Measurements from ENCODE around the gene CAPN7. TPM values are rescaled to one million over a fixed set of nuclear protein-coding genes. Genes with fewer than 3 reads are reported as not detected.

The CAPN7 gene
- total and polyA plus RNA-seq, 7 donors, result 12.5 to 70.8 (median 52.8) TPM

DNA sequence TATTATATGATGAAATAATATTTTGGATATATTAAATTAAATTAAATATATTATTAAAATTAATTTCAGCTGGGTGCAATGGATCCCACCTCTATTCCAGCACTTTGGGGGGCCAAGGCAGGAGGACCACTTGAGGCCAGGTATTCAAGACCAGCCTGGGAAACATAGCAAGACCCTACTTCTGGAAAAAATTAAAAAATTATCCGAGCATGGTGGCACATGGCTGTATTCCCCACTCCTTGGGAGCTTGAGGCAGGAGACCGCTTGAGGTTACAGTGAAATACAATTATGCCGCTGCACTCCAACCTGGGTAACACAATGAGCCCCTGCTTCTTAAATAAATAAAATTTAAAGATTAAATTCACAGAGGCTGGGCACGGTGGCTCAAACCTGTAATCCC is 65.0 kb downstream of the CAPN7 start:
- TF ChIP-seq POLR2AphosphoS5 (IDR thresholded peaks at IDR 0.05) (no peak), POLR2A (IDR thresholded peaks at IDR 0.05) (no peak), EP300 (IDR thresholded peaks at IDR 0.05) (no peak)
- TF ChIP-seq, protein P1, sequence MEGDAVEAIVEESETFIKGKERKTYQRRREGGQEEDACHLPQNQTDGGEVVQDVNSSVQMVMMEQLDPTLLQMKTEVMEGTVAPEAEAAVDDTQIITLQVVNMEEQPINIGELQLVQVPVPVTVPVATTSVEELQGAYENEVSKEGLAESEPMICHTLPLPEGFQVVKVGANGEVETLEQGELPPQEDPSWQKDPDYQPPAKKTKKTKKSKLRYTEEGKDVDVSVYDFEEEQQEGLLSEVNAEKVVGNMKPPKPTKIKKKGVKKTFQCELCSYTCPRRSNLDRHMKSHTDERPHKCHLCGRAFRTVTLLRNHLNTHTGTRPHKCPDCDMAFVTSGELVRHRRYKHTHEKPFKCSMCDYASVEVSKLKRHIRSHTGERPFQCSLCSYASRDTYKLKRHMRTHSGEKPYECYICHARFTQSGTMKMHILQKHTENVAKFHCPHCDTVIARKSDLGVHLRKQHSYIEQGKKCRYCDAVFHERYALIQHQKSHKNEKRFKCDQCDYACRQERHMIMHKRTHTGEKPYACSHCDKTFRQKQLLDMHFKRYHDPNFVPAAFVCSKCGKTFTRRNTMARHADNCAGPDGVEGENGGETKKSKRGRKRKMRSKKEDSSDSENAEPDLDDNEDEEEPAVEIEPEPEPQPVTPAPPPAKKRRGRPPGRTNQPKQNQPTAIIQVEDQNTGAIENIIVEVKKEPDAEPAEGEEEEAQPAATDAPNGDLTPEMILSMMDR (IDR thresholded peaks at IDR 0.05), result no peak
- Histone ChIP-seq H3K27ac (peak overlapping the region in 1 of 4 donors; percentile 57), H3K4me3 (no peak overlapping the region), H3K36me3 (no peaks in the 10 kb centered on the region), H3K4me1 (peaks cover 0 to 25% (median 16%) of the 10 kb centered on the region in 4 donors), H3K9me3 (no peaks in the 10 kb centered on the region), H3K27me3 (no peaks in the 10 kb centered on the region)
- intact Hi-C loops (cut with DNase I), result no loop called here
- WGBS, 2 donors, result 89 to 90% methylated on average over 4 of the region's 4 CpGs
- DNase-seq, result peak; percentile 44

DNA sequence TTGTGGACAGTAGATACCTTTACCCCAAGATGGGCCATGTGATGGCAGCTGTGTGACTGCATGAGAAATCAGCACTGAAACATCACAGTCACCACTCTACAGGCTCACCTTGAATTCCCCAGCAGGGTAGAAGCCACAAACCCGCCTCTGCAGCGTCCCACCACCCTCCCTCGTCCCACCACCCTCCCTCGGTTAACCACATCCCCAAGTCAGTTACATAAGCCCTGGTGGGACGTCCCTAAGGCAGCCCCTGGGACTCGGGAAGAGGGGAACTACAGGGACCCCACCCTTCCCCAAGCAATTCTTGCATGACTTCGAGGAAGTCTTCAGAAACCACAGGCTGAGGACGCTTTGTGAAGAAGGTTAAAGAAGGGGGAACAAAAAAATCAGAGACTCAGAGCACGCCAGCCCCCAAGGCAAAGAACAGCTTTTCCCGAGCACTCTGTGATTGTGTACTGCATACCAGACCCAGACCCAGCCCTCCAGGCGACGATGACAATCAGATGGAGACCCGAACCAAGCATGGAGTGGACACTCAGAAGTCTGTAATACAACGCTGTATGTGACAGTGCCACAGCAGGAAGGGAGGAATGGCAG is 65.8 kb downstream of the CAPN7 start:
- Histone ChIP-seq H3K9me3 (no peaks in the 10 kb centered on the region), H3K36me3 (no peaks in the 10 kb centered on the region), H3K4me1 (peaks cover 0 to 25% (median 16%) of the 10 kb centered on the region in 4 donors), H3K4me3 (no peak overlapping the region), H3K27ac (peak overlapping the region; percentile 31 to 57 (median 41)), H3K27me3 (no peaks in the 10 kb centered on the region)
- peak; percentile 80 for DNase-seq
- TF ChIP-seq EP300 (IDR thresholded peaks at IDR 0.05) (peak in 1 of 4 donors; percentile 68), POLR2AphosphoS5 (IDR thresholded peaks at IDR 0.05) (peak in 2 of 4 donors; percentile 25 to 51)
- TF ChIP-seq, protein P1 (IDR thresholded peaks at IDR 0.05), result no peak
- intact Hi-C loops (cut with DNase I), result no loop called here
- WGBS, 2 donors, result 45 to 73% methylated on average over 14 of the region's 14 CpGs

DNA sequence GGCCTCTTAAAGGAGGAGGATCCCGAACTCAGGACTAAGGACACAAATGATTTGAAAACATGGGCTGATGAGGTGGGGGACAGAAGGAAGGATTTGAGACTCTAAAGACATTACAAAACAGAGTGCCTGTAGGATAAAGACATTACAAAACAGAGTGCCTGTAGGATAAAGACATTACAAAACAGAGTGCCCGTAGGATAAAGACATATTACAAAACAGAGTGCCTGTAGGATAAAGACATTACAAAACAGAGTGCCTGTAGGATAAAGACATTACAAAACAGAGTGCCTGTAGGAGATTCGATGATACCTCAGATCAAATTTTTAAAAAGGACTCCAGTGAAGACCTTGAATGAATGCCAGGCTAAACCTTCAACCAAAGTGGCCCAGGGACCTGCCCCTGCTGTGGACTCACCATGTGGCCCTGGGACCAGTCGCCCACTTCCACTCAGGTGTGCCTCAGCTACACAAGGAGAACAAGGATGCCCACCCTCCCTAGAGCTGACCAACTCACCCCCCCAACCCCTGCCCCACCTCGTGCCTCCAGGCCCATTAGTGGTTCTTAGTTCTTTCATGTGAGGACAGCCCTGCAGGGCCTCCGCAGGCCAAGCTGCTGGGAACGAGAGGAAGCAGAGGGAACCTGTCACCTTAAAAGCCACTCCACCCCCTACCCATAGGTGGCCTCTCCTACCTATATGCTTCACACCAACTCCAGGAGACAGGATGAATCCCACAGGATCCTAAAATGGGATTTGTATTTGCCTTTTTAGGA is 66.6 kb downstream of the CAPN7 start:
- Histone ChIP-seq H3K27me3 (no peaks in the 10 kb centered on the region), H3K36me3 (no peaks in the 10 kb centered on the region), H3K4me3 (no peak overlapping the region), H3K27ac (peak overlapping the region; percentile 31 to 57 (median 41)), H3K4me1 (peaks cover 0 to 24% (median 15%) of the 10 kb centered on the region in 4 donors), H3K9me3 (no peaks in the 10 kb centered on the region)
- 81 to 85% methylated on average over 7 of the region's 7 CpGs for WGBS, 2 donors
- TF ChIP-seq POLR2AphosphoS5 (IDR thresholded peaks at IDR 0.05) (no peak), EP300 (IDR thresholded peaks at IDR 0.05) (no peak), POLR2A (IDR thresholded peaks at IDR 0.05) (no peak)
- TF ChIP-seq, protein P1 (IDR thresholded peaks at IDR 0.05), result no peak
- peak; percentile 50 for DNase-seq
- intact Hi-C loops (cut with DNase I), result no loop called here

DNA sequence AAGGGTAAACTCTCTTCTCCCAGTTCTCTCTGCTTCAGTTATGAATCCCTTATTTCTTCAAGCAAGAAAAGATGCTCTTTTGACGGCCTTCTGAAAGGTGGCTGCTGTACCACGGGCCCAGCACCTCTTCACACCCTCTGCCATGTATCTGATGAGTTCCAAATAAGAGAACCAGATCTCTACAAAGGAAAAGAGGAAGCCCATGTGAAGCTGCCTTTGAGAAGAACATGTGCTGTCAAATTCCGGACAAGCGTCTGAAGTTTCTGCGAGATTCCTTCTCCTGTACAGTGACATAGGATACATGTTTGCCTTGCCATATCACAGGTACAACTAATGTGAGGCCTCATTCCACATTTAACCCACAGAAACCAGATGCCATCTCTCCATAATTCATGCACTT is 67.2 kb downstream of the CAPN7 start:
- no peaks in the 10 kb centered on the region for H3K27me3 ChIP-seq
- WGBS, 2 donors, result 73 to 93% methylated on average over 5 of the region's 5 CpGs
- peak overlapping the region in 2 of 4 donors; percentile 45 to 57 for H3K27ac ChIP-seq
- peak; percentile 56 for DNase-seq
- TF ChIP-seq POLR2AphosphoS5 (IDR thresholded peaks at IDR 0.05), result no peak
- no peak for TF ChIP-seq POLR2A (IDR thresholded peaks at IDR 0.05)
- TF ChIP-seq, protein P1 (IDR thresholded peaks at IDR 0.05), result no peak
- TF ChIP-seq EP300 (IDR thresholded peaks at IDR 0.05), result no peak
- H3K9me3 ChIP-seq, result no peaks in the 10 kb centered on the region
- H3K4me1 ChIP-seq, result peaks cover 0 to 18% (median 10%) of the 10 kb centered on the region in 4 donors
- intact Hi-C loops (cut with DNase I), result no loop called here
- H3K4me3 ChIP-seq, result no peak overlapping the region
- no peaks in the 10 kb centered on the region for H3K36me3 ChIP-seq

Measured in sigmoid colon (tissue), 7 donors.